ENCODE measurements around the gene FGF14. TPM values are rescaled to one million over a fixed set of nuclear protein-coding genes. Genes with fewer than 3 reads are reported as not detected.

Gene FGF14
- total RNA-seq, 1 donor from 2014 or later: 0.23 TPM

DNA sequence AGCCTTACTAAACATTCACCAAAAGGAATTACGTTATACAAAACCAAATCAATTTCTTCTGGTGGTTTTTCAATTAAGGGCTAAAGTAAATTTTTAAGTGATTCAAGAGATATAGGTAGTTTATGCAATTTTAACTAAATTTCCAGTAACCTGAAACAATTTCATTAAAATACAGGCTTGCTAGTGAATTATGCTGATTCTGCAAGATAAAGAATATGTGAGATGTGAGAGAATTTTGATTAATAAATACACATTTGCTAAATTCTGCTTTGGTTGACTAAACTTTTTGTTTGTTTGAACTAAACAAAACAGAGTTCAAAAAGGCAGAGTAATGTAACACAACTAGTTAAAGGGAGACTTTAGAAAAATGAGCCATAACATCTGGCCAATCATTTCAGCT lies 27.1 kb downstream of the FGF14 start:
- Histone ChIP-seq H3K9me3 (ENCODE audit: insufficient read depth, low read depth, low read length) (no peaks in the 10 kb centered on the region), H3K79me2 (ENCODE audit: insufficient read depth, low read length) (no peaks in the 10 kb centered on the region), H3K27me3 (ENCODE audit: insufficient read depth, low read length) (no peaks in the 10 kb centered on the region), H3K4me2 (ENCODE audit: low read length) (no peak overlapping the region), H3K4me3 (ENCODE audit: insufficient read depth, low read depth, low read length) (no peak overlapping the region), H3K27ac (ENCODE audit: low read depth, low read length) (no peak overlapping the region), H3K4me1 (ENCODE audit: insufficient read depth, low read length) (no peaks in the 10 kb centered on the region), H3K36me3 (ENCODE audit: insufficient read depth, low read length) (no peaks in the 10 kb centered on the region), H2AFZ (ENCODE audit: low read depth, low read length) (no peak overlapping the region), H4K20me1 (ENCODE audit: insufficient read depth, low read length) (no peaks in the 10 kb centered on the region), H3K9ac (ENCODE audit: low read length) (no peak overlapping the region)
- no peaks in the 10 kb centered on the region for H3K9me3 Mint-ChIP-seq (ENCODE audit: unreplicated experiment)
- no peak overlapping the region for H3K27ac Mint-ChIP-seq (ENCODE audit: unreplicated experiment)
- TF ChIP-seq, protein P1, sequence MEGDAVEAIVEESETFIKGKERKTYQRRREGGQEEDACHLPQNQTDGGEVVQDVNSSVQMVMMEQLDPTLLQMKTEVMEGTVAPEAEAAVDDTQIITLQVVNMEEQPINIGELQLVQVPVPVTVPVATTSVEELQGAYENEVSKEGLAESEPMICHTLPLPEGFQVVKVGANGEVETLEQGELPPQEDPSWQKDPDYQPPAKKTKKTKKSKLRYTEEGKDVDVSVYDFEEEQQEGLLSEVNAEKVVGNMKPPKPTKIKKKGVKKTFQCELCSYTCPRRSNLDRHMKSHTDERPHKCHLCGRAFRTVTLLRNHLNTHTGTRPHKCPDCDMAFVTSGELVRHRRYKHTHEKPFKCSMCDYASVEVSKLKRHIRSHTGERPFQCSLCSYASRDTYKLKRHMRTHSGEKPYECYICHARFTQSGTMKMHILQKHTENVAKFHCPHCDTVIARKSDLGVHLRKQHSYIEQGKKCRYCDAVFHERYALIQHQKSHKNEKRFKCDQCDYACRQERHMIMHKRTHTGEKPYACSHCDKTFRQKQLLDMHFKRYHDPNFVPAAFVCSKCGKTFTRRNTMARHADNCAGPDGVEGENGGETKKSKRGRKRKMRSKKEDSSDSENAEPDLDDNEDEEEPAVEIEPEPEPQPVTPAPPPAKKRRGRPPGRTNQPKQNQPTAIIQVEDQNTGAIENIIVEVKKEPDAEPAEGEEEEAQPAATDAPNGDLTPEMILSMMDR (IDR thresholded peaks at IDR 0.05; ENCODE audit: insufficient read depth, low read depth, low read length): no peak
- no peak for TF ChIP-seq EZH2 (IDR thresholded peaks at IDR 0.05; ENCODE audit: insufficient read depth, low read length)
- no peak for FAIRE-seq
- no peaks in the 10 kb centered on the region for H3K27me3 Mint-ChIP-seq (ENCODE audit: low read depth, unreplicated experiment)
- DNase-seq (ENCODE audit: low read depth): no peak
- H3K4me1 Mint-ChIP-seq (ENCODE audit: low read depth, unreplicated experiment): no peaks in the 10 kb centered on the region
- no peaks in the 10 kb centered on the region for H3K36me3 Mint-ChIP-seq (ENCODE audit: low read depth, unreplicated experiment)
- H3K4me3 Mint-ChIP-seq (ENCODE audit: unreplicated experiment): no peak overlapping the region

DNA sequence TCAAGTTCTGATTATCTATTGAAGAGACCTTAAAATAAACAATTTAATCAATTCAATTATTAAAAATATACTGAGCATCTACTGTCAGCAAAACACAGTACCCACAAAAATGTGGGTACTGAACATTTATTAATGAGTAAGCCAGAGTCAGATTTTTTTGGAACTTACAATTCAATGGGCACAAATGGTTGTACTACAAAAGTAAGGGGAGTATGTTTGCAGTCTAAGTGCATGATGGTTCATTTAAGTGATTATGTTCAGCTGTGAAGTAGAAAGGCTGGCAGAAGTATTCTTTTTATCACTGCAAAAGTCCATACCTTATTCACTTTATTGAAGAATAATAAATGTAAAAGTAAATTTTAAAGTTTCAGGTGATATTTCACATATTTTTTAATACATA lies 27.6 kb downstream of the FGF14 start:
- FAIRE-seq (no peak), DNase-seq (ENCODE audit: low read depth) (no peak)
- Mint-ChIP-seq H3K27ac (ENCODE audit: unreplicated experiment) (no peak overlapping the region), H3K4me3 (ENCODE audit: unreplicated experiment) (no peak overlapping the region), H3K36me3 (ENCODE audit: low read depth, unreplicated experiment) (no peaks in the 10 kb centered on the region), H3K27me3 (ENCODE audit: low read depth, unreplicated experiment) (no peaks in the 10 kb centered on the region), H3K9me3 (ENCODE audit: unreplicated experiment) (no peaks in the 10 kb centered on the region), H3K4me1 (ENCODE audit: low read depth, unreplicated experiment) (no peaks in the 10 kb centered on the region)
- Histone ChIP-seq H3K4me3 (ENCODE audit: insufficient read depth, low read depth, low read length) (no peak overlapping the region), H3K9me3 (ENCODE audit: insufficient read depth, low read depth, low read length) (no peaks in the 10 kb centered on the region), H4K20me1 (ENCODE audit: insufficient read depth, low read length) (no peaks in the 10 kb centered on the region), H3K9ac (ENCODE audit: low read length) (no peak overlapping the region), H3K27ac (ENCODE audit: low read depth, low read length) (no peak overlapping the region), H3K27me3 (ENCODE audit: insufficient read depth, low read length) (no peaks in the 10 kb centered on the region), H3K4me1 (ENCODE audit: insufficient read depth, low read length) (no peaks in the 10 kb centered on the region), H3K36me3 (ENCODE audit: insufficient read depth, low read length) (no peaks in the 10 kb centered on the region), H2AFZ (ENCODE audit: low read depth, low read length) (no peak overlapping the region), H3K79me2 (ENCODE audit: insufficient read depth, low read length) (no peaks in the 10 kb centered on the region), H3K4me2 (ENCODE audit: low read length) (no peak overlapping the region)
- TF ChIP-seq, protein P1 (IDR thresholded peaks at IDR 0.05; ENCODE audit: insufficient read depth, low read depth, low read length): no peak
- no peak for TF ChIP-seq EZH2 (IDR thresholded peaks at IDR 0.05; ENCODE audit: insufficient read depth, low read length)

DNA sequence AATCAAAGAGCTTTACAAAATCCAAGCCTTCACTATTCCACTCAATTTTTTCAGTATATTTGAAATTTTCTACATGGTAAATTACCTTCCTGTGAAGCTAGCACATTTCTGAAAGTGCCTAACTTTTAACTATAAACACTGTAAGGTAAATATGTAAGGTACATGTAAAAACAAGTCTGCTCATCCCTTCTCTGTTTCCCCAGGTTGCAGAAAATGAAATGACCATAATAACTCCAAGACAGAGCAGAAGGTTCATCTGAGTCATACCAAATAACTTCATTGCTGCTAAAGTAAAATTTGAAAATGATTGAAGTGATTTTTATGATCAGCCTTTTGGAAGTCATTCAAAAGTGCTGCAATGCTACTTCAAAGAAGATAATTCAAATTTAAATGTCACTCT lies 28.6 kb downstream of the FGF14 start:
- no peak for DNase-seq (ENCODE audit: low read depth)
- no peak overlapping the region for H3K9ac ChIP-seq (ENCODE audit: low read length)
- Mint-ChIP-seq H3K27ac (ENCODE audit: unreplicated experiment) (no peak overlapping the region), H3K4me3 (ENCODE audit: unreplicated experiment) (no peak overlapping the region), H3K36me3 (ENCODE audit: low read depth, unreplicated experiment) (no peaks in the 10 kb centered on the region), H3K9me3 (ENCODE audit: unreplicated experiment) (no peaks in the 10 kb centered on the region), H3K27me3 (ENCODE audit: low read depth, unreplicated experiment) (no peaks in the 10 kb centered on the region), H3K4me1 (ENCODE audit: low read depth, unreplicated experiment) (no peaks in the 10 kb centered on the region)
- no peak for TF ChIP-seq EZH2 (IDR thresholded peaks at IDR 0.05; ENCODE audit: insufficient read depth, low read length)
- TF ChIP-seq, protein P1 (IDR thresholded peaks at IDR 0.05; ENCODE audit: insufficient read depth, low read depth, low read length): no peak
- H3K4me3 ChIP-seq (ENCODE audit: insufficient read depth, low read depth, low read length): no peak overlapping the region
- H4K20me1 ChIP-seq (ENCODE audit: insufficient read depth, low read length): no peaks in the 10 kb centered on the region
- H3K36me3 ChIP-seq (ENCODE audit: insufficient read depth, low read length): no peaks in the 10 kb centered on the region
- no peak for FAIRE-seq
- no peak overlapping the region for H3K27ac ChIP-seq (ENCODE audit: low read depth, low read length)
- no peaks in the 10 kb centered on the region for H3K9me3 ChIP-seq (ENCODE audit: insufficient read depth, low read depth, low read length)
- no peak overlapping the region for H3K4me2 ChIP-seq (ENCODE audit: low read length)
- H3K27me3 ChIP-seq (ENCODE audit: insufficient read depth, low read length): no peaks in the 10 kb centered on the region
- H3K79me2 ChIP-seq (ENCODE audit: insufficient read depth, low read length): no peaks in the 10 kb centered on the region
- H3K4me1 ChIP-seq (ENCODE audit: insufficient read depth, low read length): no peaks in the 10 kb centered on the region
- no peak overlapping the region for H2AFZ ChIP-seq (ENCODE audit: low read depth, low read length)

Measured in astrocyte (in vitro differentiated cells and primary cell).